Islet precursor cell (in vitro differentiated cells): ENCODE data around the gene PSME1.

Experiments
- DNase-seq: peaks from one replicate; pipeline ENCODE4 v3.0.0-alpha.2; 2018

The PSME1 gene

GRCh38 chr14:24177891-24178290, 41.9 kb downstream of the PSME1 start:
- no peak for DNase-seq

GRCh38 chr14:24178399-24179178, 42.6 kb downstream of the PSME1 start:
- DNase-seq: no peak

GRCh38 chr14:24179294-24179960, 43.4 kb downstream of the PSME1 start:
- DNase-seq: no peak

- DNase-seq: peak; percentile 58
Measured at GRCh38 chr14:24179961-24180796, 44.2 kb downstream of the PSME1 start.

GRCh38 chr14:24181371-24182077, 45.5 kb downstream of the PSME1 start:
- DNase-seq: no peak

- no peak for DNase-seq
Measured at GRCh38 chr14:24182110-24182882, 46.3 kb downstream of the PSME1 start.

GRCh38 chr14:24183014-24183481, 47.1 kb downstream of the PSME1 start:
- DNase-seq: no peak

GRCh38 chr14:24184104-24184970, 48.3 kb downstream of the PSME1 start:
- DNase-seq: no peak

- DNase-seq: no peak
Measured at GRCh38 chr14:24185026-24185425, 49.0 kb downstream of the PSME1 start.

- DNase-seq: no peak
Measured at GRCh38 chr14:24185741-24186140, 49.7 kb downstream of the PSME1 start.

- DNase-seq: no peak
Measured at GRCh38 chr14:24186831-24187538, 51.0 kb downstream of the PSME1 start.

- no peak for DNase-seq
Measured at GRCh38 chr14:24187539-24187915, 51.5 kb downstream of the PSME1 start.
